WTC11 (cell line): ENCODE data around the gene ZNF174. TPM values are rescaled to one million over a fixed set of nuclear protein-coding genes. Genes with fewer than 3 reads are reported as not detected.

Experiments
- ATF2 ChIP-seq: sonication (generic); formaldehyde crosslinking; IDR thresholded peaks from 2 replicates; pipeline ENCODE4 v1.8.1; 2022; ENCODE audit warnings: low read depth, missing genetic modification reagents, borderline replicate concordance
- CBFB ChIP-seq: sonication (generic); formaldehyde crosslinking; IDR thresholded peaks from 2 replicates; pipeline ENCODE4 v1.8.1; 2022; ENCODE audit warnings: mild to moderate bottlenecking, low read depth, missing genetic modification reagents
- EMX1 ChIP-seq: fragments of 250-450 bp; sonication (Bioruptor Pico); IDR thresholded peaks from 2 replicates; pipeline ENCODE4 v1.8.0; 2021; ENCODE audit warnings: mild to moderate bottlenecking
- ESRRA ChIP-seq: sonication (generic); formaldehyde crosslinking; IDR thresholded peaks from 2 replicates; pipeline ENCODE4 v1.8.1; 2022; ENCODE audit warnings: mild to moderate bottlenecking, missing genetic modification reagents, borderline replicate concordance
- ETV6 ChIP-seq: sonication (generic); formaldehyde crosslinking; IDR thresholded peaks from 2 replicates; pipeline ENCODE4 v1.8.1; 2022; ENCODE audit warnings: mild to moderate bottlenecking, missing genetic modification reagents
- GTF2I ChIP-seq: fragments of 250-450 bp; sonication (Bioruptor Pico); conservative IDR thresholded peaks from 2 replicates; pipeline ENCODE4 v1.4.0; 2021; ENCODE audit warnings: mild to moderate bottlenecking
- HMGA2 ChIP-seq: fragments of 250-450 bp; sonication (Bioruptor Pico); IDR thresholded peaks from 2 replicates; pipeline ENCODE4 v1.4.0; 2021; ENCODE audit warnings: mild to moderate bottlenecking, moderate library complexity
- IRF1 ChIP-seq: sonication (generic); formaldehyde crosslinking; IDR thresholded peaks from 2 replicates; pipeline ENCODE4 v1.8.0; 2023; ENCODE audit warnings: missing genetic modification reagents
- KAT7 ChIP-seq: sonication (generic); formaldehyde crosslinking; IDR thresholded peaks from 2 replicates; pipeline ENCODE4 v1.8.1; 2023; ENCODE audit warnings: missing genetic modification reagents, mild to moderate bottlenecking, borderline replicate concordance
- MXD4 ChIP-seq: fragments of 250-450 bp; sonication (Bioruptor Pico); IDR thresholded peaks from 2 replicates; pipeline ENCODE4 v1.8.0; 2021; ENCODE audit warnings: mild to moderate bottlenecking, moderate library complexity, borderline replicate concordance
- NFYB ChIP-seq: sonication (generic); formaldehyde crosslinking; conservative IDR thresholded peaks from 2 replicates; pipeline ENCODE4 v1.8.0; 2022; ENCODE audit warnings: low read depth, missing genetic modification reagents
- NR2C2 ChIP-seq: sonication (generic); formaldehyde crosslinking; IDR thresholded peaks from 2 replicates; pipeline ENCODE4 v1.8.0; 2022; ENCODE audit warnings: mild to moderate bottlenecking, missing genetic modification reagents
- OVOL2 ChIP-seq: fragments of 250-450 bp; sonication (Bioruptor Pico); IDR thresholded peaks from 2 replicates; pipeline ENCODE4 v1.9.0; 2021; ENCODE audit warnings: mild to moderate bottlenecking, borderline replicate concordance
- PREB ChIP-seq: sonication (generic); formaldehyde crosslinking; IDR thresholded peaks from 2 replicates; pipeline ENCODE4 v1.8.1; 2022; ENCODE audit warnings: mild to moderate bottlenecking, missing genetic modification reagents, moderate library complexity, borderline replicate concordance
- SOX15 ChIP-seq: fragments of 250-450 bp; sonication (Bioruptor Pico); IDR thresholded peaks from 2 replicates; pipeline ENCODE4 v1.9.0; 2021; ENCODE audit warnings: mild to moderate bottlenecking
- TEAD1 ChIP-seq: sonication (generic); formaldehyde crosslinking; IDR thresholded peaks from 2 replicates; pipeline ENCODE4 v1.8.0; 2022; ENCODE audit warnings: mild to moderate bottlenecking, missing genetic modification reagents
- ZNF219 ChIP-seq: sonication (generic); formaldehyde crosslinking; IDR thresholded peaks from 2 replicates; pipeline ENCODE4 v1.8.0; 2023; ENCODE audit warnings: missing genetic modification reagents, mild to moderate bottlenecking, borderline replicate concordance
- ZNF671 ChIP-seq: fragments of 250-450 bp; sonication (Bioruptor Pico); IDR thresholded peaks from 2 replicates; pipeline ENCODE4 v1.8.0; 2021; ENCODE audit warnings: mild to moderate bottlenecking
- ZSCAN18 ChIP-seq: fragments of 250-450 bp; sonication (Bioruptor Pico); IDR thresholded peaks from 2 replicates; pipeline ENCODE4 v2.1.2; 2022; ENCODE audit warnings: mild to moderate bottlenecking, moderate library complexity
- total RNA-seq: library from RNA; stranded (reverse); gene quantifications from 3 replicates; pipeline ENCODE4 v1.2.3, GENCODE V29; 2021
- TF ChIP-seq, protein P1 (sequence below): sonication (generic); formaldehyde crosslinking; IDR thresholded peaks from 2 replicates; pipeline ENCODE4 v1.8.0; 2022; ENCODE audit warnings: mild to moderate bottlenecking, missing genetic modification reagents
- TF ChIP-seq, protein P2 (sequence below): fragments of 250-450 bp; sonication (Bioruptor Pico); IDR thresholded peaks from 2 replicates; pipeline ENCODE4 v1.8.0; 2021; ENCODE audit warnings: mild to moderate bottlenecking
- TF ChIP-seq, protein P3 (sequence below): sonication (generic); formaldehyde crosslinking; IDR thresholded peaks from 2 replicates; pipeline ENCODE4 v1.8.0; 2022; ENCODE audit warnings: missing genetic modification reagents
- TF ChIP-seq, protein P4 (sequence below): sonication (generic); formaldehyde crosslinking; IDR thresholded peaks from 2 replicates; pipeline ENCODE4 v1.8.1; 2022; ENCODE audit warnings: low read depth, mild to moderate bottlenecking, moderate library complexity, missing genetic modification reagents, borderline replicate concordance
- TF ChIP-seq, protein P5 (sequence below): fragments of 250-450 bp; sonication (Bioruptor Pico); IDR thresholded peaks from 2 replicates; pipeline ENCODE4 v1.9.0; 2021; ENCODE audit warnings: mild to moderate bottlenecking
- TF ChIP-seq, protein P6 (sequence below): sonication (generic); formaldehyde crosslinking; conservative IDR thresholded peaks from 2 replicates; pipeline ENCODE4 v1.8.1; 2022; ENCODE audit warnings: mild to moderate bottlenecking, missing genetic modification reagents

ZNF174 gene
- total RNA-seq, 1 experiment from 2014 or later: 13.8 TPM

GRCh38 chr16:3400779-3401688 is at the start of gene ZNF174, which contains the start of gene ZSCAN32 (continued):
- peak; percentile 81; the same call in 1 of the 2 replicates for TF ChIP-seq KAT7
- 0 out of 2 replicates have a peak, but pooled peaks have one; percentile 40 for TF ChIP-seq PREB (CRISPR knock-in tag)
- TF ChIP-seq, protein P1, sequence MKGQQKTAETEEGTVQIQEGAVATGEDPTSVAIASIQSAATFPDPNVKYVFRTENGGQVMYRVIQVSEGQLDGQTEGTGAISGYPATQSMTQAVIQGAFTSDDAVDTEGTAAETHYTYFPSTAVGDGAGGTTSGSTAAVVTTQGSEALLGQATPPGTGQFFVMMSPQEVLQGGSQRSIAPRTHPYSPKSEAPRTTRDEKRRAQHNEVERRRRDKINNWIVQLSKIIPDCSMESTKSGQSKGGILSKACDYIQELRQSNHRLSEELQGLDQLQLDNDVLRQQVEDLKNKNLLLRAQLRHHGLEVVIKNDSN (CRISPR knock-in tag): 0 out of 2 replicates have a peak, but pooled peaks have one; percentile 10
- 0 out of 2 replicates have a peak, but pooled peaks have one; percentile 27 for TF ChIP-seq TEAD1
- no peak for TF ChIP-seq IRF1 (CRISPR knock-in tag)
- TF ChIP-seq NFYB (CRISPR knock-in tag): peak; percentile 93
- no peak for TF ChIP-seq ZNF671 (CRISPR knock-in tag)
- TF ChIP-seq MXD4 (CRISPR knock-in tag): no peak
- TF ChIP-seq, protein P2, sequence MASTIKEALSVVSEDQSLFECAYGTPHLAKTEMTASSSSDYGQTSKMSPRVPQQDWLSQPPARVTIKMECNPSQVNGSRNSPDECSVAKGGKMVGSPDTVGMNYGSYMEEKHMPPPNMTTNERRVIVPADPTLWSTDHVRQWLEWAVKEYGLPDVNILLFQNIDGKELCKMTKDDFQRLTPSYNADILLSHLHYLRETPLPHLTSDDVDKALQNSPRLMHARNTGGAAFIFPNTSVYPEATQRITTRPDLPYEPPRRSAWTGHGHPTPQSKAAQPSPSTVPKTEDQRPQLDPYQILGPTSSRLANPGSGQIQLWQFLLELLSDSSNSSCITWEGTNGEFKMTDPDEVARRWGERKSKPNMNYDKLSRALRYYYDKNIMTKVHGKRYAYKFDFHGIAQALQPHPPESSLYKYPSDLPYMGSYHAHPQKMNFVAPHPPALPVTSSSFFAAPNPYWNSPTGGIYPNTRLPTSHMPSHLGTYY (CRISPR knock-in tag): no peak
- no peak for TF ChIP-seq HMGA2 (CRISPR knock-in tag)
- TF ChIP-seq ATF2: no peak
- TF ChIP-seq, protein P3, sequence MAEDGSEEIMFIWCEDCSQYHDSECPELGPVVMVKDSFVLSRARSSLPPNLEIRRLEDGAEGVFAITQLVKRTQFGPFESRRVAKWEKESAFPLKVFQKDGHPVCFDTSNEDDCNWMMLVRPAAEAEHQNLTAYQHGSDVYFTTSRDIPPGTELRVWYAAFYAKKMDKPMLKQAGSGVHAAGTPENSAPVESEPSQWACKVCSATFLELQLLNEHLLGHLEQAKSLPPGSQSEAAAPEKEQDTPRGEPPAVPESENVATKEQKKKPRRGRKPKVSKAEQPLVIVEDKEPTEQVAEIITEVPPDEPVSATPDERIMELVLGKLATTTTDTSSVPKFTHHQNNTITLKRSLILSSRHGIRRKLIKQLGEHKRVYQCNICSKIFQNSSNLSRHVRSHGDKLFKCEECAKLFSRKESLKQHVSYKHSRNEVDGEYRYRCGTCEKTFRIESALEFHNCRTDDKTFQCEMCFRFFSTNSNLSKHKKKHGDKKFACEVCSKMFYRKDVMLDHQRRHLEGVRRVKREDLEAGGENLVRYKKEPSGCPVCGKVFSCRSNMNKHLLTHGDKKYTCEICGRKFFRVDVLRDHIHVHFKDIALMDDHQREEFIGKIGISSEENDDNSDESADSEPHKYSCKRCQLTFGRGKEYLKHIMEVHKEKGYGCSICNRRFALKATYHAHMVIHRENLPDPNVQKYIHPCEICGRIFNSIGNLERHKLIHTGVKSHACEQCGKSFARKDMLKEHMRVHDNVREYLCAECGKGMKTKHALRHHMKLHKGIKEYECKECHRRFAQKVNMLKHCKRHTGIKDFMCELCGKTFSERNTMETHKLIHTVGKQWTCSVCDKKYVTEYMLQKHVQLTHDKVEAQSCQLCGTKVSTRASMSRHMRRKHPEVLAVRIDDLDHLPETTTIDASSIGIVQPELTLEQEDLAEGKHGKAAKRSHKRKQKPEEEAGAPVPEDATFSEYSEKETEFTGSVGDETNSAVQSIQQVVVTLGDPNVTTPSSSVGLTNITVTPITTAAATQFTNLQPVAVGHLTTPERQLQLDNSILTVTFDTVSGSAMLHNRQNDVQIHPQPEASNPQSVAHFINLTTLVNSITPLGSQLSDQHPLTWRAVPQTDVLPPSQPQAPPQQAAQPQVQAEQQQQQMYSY (CRISPR knock-in tag): 0 out of 2 replicates have a peak, but pooled peaks have one; percentile 10
- 0 out of 2 replicates have a peak, but pooled peaks have one; percentile 62 for TF ChIP-seq ESRRA (CRISPR knock-in tag)
- TF ChIP-seq CBFB: no peak
- TF ChIP-seq, protein P4, sequence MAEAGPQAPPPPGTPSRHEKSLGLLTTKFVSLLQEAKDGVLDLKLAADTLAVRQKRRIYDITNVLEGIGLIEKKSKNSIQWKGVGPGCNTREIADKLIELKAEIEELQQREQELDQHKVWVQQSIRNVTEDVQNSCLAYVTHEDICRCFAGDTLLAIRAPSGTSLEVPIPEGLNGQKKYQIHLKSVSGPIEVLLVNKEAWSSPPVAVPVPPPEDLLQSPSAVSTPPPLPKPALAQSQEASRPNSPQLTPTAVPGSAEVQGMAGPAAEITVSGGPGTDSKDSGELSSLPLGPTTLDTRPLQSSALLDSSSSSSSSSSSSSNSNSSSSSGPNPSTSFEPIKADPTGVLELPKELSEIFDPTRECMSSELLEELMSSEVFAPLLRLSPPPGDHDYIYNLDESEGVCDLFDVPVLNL (CRISPR knock-in tag): no peak
- peak; percentile 60 for TF ChIP-seq ETV6
- TF ChIP-seq, protein P5, sequence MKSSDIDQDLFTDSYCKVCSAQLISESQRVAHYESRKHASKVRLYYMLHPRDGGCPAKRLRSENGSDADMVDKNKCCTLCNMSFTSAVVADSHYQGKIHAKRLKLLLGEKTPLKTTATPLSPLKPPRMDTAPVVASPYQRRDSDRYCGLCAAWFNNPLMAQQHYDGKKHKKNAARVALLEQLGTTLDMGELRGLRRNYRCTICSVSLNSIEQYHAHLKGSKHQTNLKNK: no peak
- TF ChIP-seq ZSCAN18: no peak
- no peak for TF ChIP-seq GTF2I (CRISPR knock-in tag)
- TF ChIP-seq NR2C2 (CRISPR knock-in tag): no peak
- TF ChIP-seq, protein P6, sequence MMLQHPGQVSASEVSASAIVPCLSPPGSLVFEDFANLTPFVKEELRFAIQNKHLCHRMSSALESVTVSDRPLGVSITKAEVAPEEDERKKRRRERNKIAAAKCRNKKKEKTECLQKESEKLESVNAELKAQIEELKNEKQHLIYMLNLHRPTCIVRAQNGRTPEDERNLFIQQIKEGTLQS: no peak
- no peak; the same call in 1 of the 2 replicates for TF ChIP-seq ZNF219 (CRISPR knock-in tag)
- no peak for TF ChIP-seq EMX1
- TF ChIP-seq SOX15 (CRISPR knock-in tag): no peak
- no peak for TF ChIP-seq OVOL2 (CRISPR knock-in tag)
